HG02885 (cell line): ENCODE measurements around the gene GATAD2A.

Experiments
- ATAC-seq: cut with Tn5 transposase; IDR thresholded peaks from one replicate; pipeline ENCODE4 v1.9.1; 2021; ENCODE audit warnings: mild to moderate bottlenecking; ENCODE audit not compliant: unreplicated experiment, poor library complexity

GATAD2A gene

GRCh38 chr19:19502808-19503602 is 97.5 kb downstream of the GATAD2A start:
- no peak for ATAC-seq

DNA sequence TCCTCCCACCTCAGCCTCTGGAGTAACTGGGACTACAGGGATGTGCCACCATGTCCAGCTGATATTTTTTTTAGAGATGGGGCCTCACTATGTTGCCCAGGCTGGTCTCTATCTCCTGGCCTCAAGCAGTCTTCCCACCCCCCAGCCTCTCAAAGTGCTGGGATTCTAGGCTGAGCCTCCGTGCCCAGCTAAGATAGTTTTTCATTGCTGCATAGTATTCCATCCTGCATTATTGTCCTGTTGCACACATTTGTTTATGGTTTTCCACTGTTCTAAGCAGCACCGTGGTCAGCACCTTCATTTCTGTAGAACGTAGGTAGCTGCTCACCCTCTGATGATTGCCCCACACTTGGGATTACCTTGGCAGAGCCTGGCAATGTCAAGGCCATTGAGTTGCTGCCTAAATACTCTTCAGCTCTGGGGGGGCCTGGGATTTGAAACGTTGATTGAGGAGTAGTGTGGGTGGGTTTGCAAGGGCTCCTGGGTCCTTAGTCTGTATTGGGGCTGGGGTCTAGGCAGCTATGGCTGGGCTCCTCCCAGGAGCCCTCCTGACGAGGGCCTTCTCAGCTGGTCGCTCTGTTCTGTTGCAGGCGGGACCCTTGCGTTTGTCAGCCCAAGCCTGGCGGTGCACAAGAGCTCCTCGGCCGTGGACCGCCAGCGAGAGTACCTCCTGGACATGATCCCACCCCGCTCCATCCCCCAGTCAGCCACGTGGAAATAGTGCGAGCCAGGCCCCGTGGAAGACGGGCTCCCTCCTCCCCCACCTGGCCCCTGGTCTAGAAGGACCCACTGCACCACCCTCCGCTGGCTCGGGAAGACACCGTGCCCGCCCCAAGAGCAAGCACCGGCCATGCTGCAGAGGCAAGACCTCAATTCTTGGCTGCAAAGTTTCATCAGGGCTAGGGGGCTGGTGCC is 99.5 kb downstream of the GATAD2A start:
- no peak for ATAC-seq

GRCh38 chr19:19505669-19506326 is 100.3 kb downstream of the GATAD2A start:
- no peak for ATAC-seq

GRCh38 chr19:19506592-19506991 is 101.1 kb downstream of the GATAD2A start:
- no peak for ATAC-seq

- no peak for ATAC-seq
Measured at GRCh38 chr19:19507354-19507753, 101.9 kb downstream of the GATAD2A start.

GRCh38 chr19:19508217-19508616 is 102.7 kb downstream of the GATAD2A start:
- ATAC-seq: no peak

- ATAC-seq: no peak
Measured at GRCh38 chr19:19510432-19510831, 105.0 kb downstream of the GATAD2A start.

- no peak for ATAC-seq
Measured at GRCh38 chr19:19513682-19514081, 108.2 kb downstream of the GATAD2A start.

- no peak for ATAC-seq
Measured at GRCh38 chr19:19514215-19514657, 108.8 kb downstream of the GATAD2A start.

DNA sequence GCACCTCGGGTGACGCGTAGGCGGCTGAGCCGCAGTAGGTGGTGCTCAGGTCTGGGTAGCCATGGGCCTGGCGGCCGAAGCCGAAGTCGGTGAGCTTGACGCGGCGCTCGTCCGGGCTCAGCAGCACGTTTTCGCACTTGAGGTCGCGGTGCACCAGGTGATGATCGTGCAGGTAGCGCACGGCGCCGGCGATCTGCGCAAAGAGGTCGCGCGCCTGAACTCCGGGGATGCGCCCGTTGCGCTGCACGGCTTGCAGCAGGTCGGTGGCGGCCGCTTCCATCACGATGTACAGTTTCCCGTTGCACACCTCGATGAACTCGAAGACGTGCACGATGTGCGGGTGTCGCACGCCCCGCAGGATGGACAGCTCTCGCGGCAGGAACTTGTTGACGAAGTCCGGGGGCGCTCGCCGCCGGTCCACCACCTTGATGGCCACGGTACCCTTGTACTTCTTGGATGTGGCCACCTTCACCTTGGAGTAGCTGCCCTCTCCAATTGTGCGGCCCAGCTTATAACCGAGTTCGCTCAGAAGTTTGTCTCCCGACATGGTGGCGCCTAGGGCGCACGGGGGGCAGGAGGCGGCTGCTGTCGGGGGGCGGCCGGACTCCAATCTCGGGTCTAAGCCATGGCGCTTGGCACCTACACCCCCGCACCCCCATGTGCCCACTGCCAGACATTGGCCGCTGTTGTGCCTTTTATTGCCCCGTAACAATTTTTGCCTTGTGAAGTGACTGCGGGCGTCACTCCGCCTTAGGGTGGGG is 109.6 kb downstream of the GATAD2A start, which contains the start of gene TSSK6:
TSS of gene TSSK6 (minus strand) at position 668 of the 761 bp plus-strand sequence. CDS start at position 547, 121 bp downstream.
- no peak for ATAC-seq

- peak; percentile 93 for ATAC-seq
Measured at GRCh38 chr19:19515642-19516519, 110.4 kb downstream of the GATAD2A start, which contains the start of gene NDUFA13. Gene NDUFA13 (plus strand): TSS chr19:19516225. CDS start chr19:19516239, 14 bp downstream.

DNA sequence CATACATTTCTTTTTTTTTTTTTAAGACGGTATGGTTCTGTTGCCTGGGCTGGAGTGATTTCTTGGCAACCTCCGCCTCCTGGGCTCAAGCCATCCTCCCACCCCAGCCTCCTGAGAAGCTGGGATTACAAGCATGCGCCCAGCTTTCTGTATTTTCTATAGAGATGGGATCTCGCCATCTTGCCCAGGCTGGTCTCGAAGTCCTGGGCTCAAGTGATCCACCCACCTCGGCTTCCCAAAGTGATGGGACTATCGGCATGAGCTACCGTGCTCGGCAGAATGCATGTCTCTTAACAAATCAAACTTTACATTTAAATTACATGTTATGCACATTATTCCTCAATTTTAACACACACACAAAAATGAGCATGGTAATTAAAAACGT is 111.8 kb downstream of the GATAD2A start:
- ATAC-seq: no peak

DNA sequence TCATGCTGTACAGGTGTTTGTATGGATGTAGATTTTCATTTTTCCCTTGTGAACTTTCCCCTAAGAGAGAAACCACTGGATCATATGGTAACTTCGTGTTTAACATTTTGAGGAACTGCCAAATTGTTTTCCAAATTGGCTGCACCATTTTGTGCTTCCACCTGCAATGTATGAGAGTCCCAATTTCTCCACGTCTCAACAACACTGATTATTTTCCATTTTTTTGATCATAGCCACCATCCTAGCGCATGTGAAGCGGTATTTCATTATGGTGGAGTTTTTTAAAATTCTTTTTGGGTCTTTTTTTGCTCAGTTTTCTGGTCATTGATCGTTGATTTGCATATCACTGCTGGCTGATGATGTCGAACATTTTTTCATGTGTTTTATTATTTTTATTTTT is 115.5 kb downstream of the GATAD2A start:
- ATAC-seq: no peak

DNA sequence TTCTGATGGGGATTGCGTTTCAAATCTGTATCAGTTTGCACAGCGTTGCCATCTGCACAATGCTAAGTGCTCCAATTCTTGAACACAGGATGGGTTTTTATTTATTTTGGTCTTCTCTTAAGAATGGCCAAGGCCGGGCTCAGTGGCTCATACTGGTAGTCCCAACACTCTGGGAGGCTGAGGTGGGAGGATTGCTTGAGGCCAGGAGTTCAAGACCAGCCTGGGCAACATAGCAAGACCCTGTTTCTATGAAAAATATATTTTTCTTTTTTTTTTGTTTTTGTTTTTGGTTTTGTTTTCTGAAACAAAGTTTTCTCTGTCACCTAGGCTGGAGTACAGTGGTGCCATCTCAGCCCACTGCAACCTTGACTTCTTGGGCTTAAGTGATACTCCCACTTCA is 117.7 kb downstream of the GATAD2A start:
- no peak for ATAC-seq

- ATAC-seq: peak; percentile 78
Measured at GRCh38 chr19:19524053-19524452, 118.6 kb downstream of the GATAD2A start.

DNA sequence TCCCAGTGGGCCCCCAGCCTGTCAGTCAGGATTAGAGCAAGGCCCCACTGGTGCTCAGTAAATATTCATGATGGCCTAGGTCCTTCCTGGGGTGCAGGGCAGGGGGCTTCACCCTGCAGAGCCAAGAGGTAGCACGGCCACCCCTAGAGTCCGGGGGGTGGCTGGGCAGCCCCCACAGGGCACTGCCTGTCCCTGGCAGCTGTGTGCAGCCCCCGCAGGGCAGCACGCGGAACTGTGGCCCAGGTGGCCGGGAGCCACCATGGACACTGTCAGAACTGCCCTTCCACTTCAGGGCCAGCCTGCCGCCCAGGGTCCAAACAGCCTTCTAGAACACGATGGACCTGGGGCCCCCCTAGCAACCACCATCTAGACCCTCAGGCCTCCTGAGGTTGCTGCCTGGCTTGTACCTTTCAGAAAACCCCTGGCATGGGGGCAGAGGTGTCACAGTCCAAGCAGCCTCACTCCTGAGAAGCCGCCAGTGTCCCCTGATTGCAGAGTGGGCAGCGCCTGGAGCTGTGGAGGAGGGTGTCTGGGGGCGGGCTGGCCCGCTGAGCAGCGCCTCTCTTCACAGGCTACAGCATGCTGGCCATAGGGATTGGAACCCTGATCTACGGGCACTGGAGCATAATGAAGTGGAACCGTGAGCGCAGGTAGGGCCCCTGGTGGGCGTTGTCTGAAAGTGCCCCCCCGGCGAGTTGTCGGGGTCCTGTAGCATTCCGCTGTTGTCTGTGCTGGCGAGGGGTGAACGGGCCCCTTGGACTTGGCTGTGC is 120.3 kb downstream of the GATAD2A start:
- ATAC-seq: no peak

DNA sequence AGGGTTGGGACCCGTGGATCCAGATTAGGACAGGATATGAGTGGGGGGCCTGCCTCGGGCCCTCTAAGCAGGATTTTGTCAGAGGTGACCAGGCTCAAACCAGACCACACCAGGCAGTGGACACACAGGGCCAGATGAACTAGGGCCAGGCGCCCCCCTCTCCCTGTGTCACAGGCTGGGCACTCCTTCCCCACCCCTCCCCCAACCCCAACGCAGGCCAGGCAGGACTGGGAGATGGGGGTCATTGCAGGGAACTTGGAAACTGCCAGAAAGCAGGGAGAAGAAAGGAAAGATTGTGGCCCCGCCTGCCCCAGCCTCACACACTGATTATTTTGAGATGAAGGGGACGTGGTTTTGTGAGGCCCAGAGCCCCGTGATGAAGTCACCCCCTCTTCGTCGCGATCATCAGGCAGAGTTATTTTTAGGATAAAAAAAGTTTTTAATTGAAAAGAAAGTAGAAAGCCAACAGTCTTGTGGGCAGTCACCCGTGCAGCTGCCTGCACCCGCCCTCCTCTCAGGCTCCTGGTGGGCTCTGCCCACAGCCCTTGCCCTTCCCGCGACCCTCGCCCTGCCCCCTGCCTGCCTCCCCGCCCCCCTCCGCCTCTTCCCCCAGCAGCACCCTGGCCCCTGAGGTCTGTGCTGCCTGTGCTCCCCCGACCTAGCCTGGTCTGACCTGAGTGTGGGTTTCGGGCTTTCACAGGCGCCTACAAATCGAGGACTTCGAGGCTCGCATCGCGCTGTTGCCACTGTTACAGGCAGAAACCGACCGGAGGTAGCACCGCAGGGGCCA is 121.3 kb downstream of the GATAD2A start:
- ATAC-seq: no peak

GRCh38 chr19:19527371-19527656 is 121.8 kb downstream of the GATAD2A start:
- no peak for ATAC-seq
